Cerebellar cortex (tissue), 1 donor: ENCODE data around the gene ZNF654.
"Not testable (repeated sequence)": the region's sequence is repeated elsewhere in the genome, so short reads cannot be mapped to it uniquely, and the experiment has no call there.

ENCODE experiments used
- DNase-seq: peaks from one replicate; pipeline ENCODE4 v3.0.0-alpha.2; 2015; ENCODE audit warnings: low spot score

Gene ZNF654

GRCh38 chr3:88058581-88059379, at the start of gene ZNF654, which contains the start of gene CGGBP1:
Gene ZNF654 (plus strand): TSS chr3:88059255. CDS start chr3:88059320, 65 bp downstream.
Gene CGGBP1 (minus strand): TSS chr3:88059005. CDS start chr3:88055976, 3,029 bp downstream.
- DNase-seq = peak; percentile 99

DNA sequence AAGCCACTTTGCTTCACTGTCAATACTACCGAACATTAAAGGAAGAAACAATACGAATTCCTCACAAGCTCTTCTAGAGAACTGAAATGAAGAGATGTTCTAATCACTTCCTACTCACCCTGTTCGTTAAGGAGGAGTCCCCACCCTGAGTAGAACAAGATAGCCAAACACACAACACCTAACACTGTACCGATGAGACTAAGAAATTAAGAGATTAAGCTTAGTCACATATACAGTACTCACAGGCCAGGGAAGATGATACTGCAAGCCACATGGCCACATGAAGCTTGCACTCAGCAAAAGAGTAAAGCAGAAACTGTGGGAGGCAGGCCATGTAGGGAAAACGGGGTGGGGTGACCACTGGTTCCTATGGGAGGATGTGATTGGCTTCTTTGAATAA, 48.2 kb upstream of the ZNF654 start:
- no peak for DNase-seq

- no peak for DNase-seq
Observed at GRCh38 chr3:88013592-88013991, 45.5 kb upstream of the ZNF654 start.

- not testable (repeated sequence) for DNase-seq
Observed at GRCh38 chr3:88015656-88016055, 43.4 kb upstream of the ZNF654 start.

GRCh38 chr3:88019024-88019423, 40.0 kb upstream of the ZNF654 start:
- DNase-seq = no peak

- DNase-seq = no peak
Observed at GRCh38 chr3:88025001-88025552, 34.0 kb upstream of the ZNF654 start.

- DNase-seq = no peak
Observed at GRCh38 chr3:88028876-88029275, 30.2 kb upstream of the ZNF654 start.

DNA sequence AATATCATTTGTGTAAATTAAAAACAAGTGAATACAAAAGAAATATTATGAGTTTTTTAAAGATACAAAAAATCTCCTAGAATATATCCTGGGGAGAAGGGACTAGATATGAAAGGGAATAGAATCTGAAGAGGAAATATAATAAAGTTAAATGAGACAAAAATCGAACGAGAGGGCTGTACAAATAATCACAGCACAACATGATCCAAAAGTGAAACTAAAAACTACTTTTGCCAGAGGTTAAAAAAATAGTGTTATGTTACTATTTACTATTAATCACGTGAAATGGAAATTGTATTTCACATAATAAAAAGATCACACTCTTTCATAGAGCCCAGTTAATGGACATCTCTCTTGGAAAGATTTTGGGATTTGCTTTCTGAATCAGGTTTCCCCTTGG, 28.8 kb upstream of the ZNF654 start:
- no peak for DNase-seq

DNA sequence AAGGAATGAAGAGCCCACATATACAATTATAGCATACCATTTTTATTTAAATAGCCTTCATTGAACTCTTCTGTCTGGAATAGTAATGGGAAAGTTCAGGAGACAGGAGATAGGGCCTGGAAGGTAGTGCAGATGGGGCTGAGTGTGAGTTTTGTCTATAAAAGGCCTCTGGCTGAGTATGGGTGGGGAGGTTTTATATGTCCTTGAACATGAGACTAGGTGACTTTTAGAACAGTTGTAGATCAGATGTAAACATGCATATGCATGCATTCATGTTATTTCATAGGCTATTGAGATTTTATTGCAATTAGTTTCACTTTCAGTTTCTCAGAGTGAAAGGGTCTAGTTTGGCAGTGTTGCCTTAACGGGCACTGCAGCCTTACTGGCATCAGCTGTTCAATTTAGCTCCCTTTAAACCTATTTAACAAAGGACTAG, 27.4 kb upstream of the ZNF654 start:
- peak; percentile 16 for DNase-seq

GRCh38 chr3:88032245-88032644, 26.8 kb upstream of the ZNF654 start:
- no peak for DNase-seq

- DNase-seq = no peak
Observed at GRCh38 chr3:88033079-88033478, 26.0 kb upstream of the ZNF654 start.

DNA sequence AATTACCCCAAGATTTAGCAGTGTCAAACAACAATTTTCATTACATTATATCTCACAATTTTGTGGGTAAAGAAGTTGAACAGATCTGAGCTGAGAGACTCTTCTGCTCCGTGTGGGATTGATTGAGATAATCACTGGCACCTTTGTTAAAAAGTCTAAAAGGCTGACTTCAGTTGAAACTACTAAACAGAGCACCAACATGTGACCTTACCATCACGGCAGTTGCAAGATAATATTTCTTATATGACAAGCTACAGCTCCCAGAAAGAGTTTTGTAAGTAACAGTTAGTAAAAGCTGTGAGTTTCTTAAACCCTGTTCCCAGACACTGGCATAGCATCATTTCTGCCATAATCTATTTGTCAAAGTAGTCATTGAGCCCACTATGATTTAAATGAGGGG, 25.2 kb upstream of the ZNF654 start:
- no peak for DNase-seq

DNA sequence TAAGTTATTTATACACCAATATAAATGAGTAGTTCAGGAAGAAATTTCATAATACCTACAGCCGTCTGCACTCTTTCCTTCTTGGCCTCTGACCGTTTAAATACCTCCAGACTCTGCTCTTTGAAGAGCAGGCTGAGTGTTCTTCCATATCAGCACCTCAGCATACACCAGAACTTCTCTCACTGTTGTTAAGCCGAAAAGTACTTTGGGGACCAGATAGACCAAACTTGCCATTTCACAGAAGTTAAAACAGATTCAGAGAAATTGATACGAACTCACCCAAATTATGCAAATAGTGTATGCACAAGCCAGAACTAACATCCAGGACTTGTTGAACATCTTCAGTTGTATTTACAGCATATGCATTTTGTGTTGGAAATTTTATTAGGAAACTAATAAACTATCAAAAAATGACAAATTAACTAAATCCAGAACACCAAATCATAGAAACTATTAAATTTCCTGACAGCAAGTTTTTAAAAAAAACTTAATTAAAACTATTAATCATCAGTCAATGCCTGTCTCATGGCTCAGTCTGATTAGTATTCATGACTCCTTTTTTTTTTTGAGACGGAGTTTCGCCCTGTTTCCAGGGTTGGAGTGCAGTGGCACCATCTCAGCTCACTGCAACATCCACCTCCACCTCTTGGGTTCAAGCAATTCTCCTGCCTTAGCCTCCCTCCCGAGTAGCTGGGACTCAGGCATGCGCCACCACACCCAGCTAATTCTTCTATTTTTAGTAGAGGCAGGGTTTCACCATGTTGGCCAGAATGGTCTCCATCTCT, 24.4 kb upstream of the ZNF654 start:
- DNase-seq = no peak

DNA sequence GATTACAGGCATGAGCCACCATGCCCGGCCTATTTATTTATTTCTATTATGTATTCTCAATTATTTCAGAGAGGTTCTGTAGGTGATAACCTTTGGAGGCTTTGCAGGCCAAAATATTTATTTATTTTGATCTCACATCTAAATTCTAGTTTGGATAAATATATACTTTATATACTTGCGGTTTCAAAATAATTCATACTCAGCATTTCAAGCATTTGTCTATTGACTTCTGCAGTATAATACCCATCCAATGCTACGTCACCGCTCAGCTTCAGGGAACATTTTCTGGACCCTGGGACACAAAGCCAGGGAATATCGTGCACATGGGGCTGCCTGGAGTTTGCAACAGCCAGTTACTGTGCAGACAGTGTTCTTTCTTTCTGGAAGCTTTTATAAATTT, 22.8 kb upstream of the ZNF654 start:
- no peak for DNase-seq

DNA sequence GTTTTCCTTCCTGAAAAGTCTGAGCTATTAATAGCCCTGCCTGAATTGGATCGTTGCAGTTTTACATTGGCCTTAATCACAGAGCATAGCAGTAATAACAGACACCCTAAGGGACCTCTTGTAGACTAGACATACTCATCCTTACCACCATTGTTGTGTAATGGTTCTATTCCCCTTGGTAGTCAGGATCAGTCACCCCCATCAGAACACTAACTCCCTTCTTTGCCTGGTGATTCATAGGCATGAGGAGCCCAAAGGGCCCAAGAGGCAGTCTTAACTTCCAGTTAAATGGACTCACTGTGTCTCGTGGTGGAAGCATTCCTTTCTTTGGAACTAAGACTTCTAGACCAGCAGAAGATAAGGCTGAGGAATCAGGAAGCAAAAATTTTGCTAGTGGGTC, 20.5 kb upstream of the ZNF654 start:
- no peak for DNase-seq

DNA sequence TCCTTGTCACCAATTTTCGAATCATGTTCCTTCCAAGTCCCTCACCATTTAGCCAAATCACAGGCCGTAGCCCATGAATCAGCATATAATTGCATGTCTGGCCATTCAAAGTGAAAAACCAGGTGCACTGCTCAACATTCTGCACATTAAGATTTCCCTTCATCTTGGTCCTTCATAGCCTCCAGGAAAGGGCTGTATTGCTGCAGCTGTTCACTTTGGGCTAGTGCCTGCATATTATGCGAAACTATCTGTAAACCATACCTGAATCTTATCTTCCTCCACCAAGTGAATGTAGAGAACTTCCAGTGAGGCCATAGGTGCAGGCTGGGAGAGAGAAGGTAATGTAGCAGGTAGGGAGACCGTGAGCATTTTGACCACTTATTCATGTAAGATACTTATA, 18.5 kb upstream of the ZNF654 start:
- no peak for DNase-seq

- DNase-seq = no peak
Observed at GRCh38 chr3:88041005-88041404, 18.1 kb upstream of the ZNF654 start.

GRCh38 chr3:88044411-88044810, 14.6 kb upstream of the ZNF654 start:
- no peak for DNase-seq

- no peak for DNase-seq
Observed at GRCh38 chr3:88046766-88047165, 12.3 kb upstream of the ZNF654 start.

DNA sequence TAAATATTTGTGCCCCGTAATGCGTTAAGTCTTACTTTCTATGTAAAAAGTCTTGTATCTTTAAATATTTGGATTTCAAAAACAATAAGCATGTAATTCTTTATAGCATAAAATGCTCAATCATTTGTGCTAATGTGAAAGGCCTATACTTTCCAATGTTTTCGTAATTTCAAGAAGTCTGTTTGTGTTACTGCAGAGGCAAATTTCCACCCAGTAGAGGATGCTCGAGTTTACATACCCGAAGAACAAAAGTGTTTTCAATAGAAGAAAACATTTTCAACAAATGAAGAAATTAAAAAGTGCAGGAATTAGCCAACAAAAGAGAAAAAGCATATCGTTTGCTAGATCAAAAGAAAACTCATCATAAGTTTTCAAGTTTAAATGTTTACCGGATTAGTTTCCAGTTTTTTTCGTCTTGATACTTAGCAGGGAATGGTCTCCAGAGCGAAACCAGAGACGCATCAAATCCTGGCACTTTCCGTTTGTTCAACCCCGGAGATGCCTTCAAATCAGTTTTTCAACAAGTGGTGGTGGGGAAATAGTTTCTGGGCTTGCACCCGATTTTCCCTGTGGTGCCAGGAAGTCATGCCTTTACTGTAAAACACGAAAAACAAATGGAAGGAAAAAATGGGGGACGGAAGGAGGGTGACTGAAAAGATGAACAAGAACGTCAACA, 1.3 kb upstream of the ZNF654 start:
- peak; percentile 22 for DNase-seq

GRCh38 chr3:88058306-88058580, 812 bp upstream of the ZNF654 start:
- DNase-seq = no peak

- DNase-seq = no peak
Observed at GRCh38 chr3:88059380-88060170, 520 bp downstream of the ZNF654 start.
